Stomach (tissue), 9 donors: ENCODE measurements around the gene ZBTB49. TPM values are rescaled to one million over a fixed set of nuclear protein-coding genes. Genes with fewer than 3 reads are reported as not detected.
A peak's percentile ranks its signal among the peaks of the same experiment; 100 is the strongest.
"Not testable (repeated sequence)": the region's sequence is repeated elsewhere in the genome, so short reads cannot be mapped to it uniquely, and the experiment has no call there.

ENCODE experiments used
- DNase-seq, 2 donors: peaks; one replicate each; pipeline versions ENCODE4 v3.0.0 to v3.0.0-alpha.2; 2013 to 2019
- H3K27ac ChIP-seq, 5 donors: fragments of 200-600 bp in 4 of 5; sonication (generic) in 4 of 5; one replicate each; pipeline ENCODE4 v1.5.1; 2013 to 2019; ENCODE audit warnings: mild to moderate bottlenecking in 1 of 5, moderate library complexity in 1 of 5
- H3K27me3 ChIP-seq, 3 donors: fragments of 200-600 bp; sonication (generic); one replicate each; pipeline ENCODE4 v1.5.1; 2017 to 2019; ENCODE audit warnings: mixed run types in 1 of 3
- H3K36me3 ChIP-seq, 4 donors: fragments of 200-600 bp; sonication (generic); 1 replicate in 3 of 4; 2 replicates in 1 of 4; pipeline ENCODE4 v1.5.1; 2016 to 2019
- H3K4me1 ChIP-seq, 4 donors: fragments of 200-600 bp; sonication (generic); one replicate each; pipeline ENCODE4 v1.5.1; 2016 to 2019
- H3K4me3 ChIP-seq, 4 donors: fragments of 200-600 bp; sonication (generic) in 3 of 4; one replicate each; pipeline ENCODE4 v1.5.1; 2016 to 2019; ENCODE audit warnings: mild to moderate bottlenecking in 1 of 4
- H3K9me3 ChIP-seq, 4 donors: fragments of 200-600 bp; sonication (generic); one replicate each; pipeline ENCODE4 v1.5.1; 2016 to 2019
- CTCF ChIP-seq, 7 experiments: fragments of 450-650 bp in 4 of 7; fragments of 200-600 bp in 3 of 7; sonication (generic) in 3 of 7; IDR thresholded peaks; one replicate each; pipeline ENCODE4 v1.5.1; 2016 to 2019; ENCODE audit warnings: antibody characterized with exemption in 7 of 7, control low read depth in 2 of 7, mild to moderate bottlenecking in 1 of 7
- EP300 ChIP-seq: sonication (generic); formaldehyde crosslinking; IDR thresholded peaks from one replicate; pipeline ENCODE4 v1.6.1; 2017; ENCODE audit warnings: antibody characterized with exemption
- POLR2A ChIP-seq, 4 donors: fragments of 450-650 bp; IDR thresholded peaks; one replicate each; pipeline ENCODE4 v1.6.1; 2016; ENCODE audit warnings: antibody characterized with exemption in 4 of 4, control low read depth in 2 of 4, mild to moderate bottlenecking in 1 of 4, moderate library complexity in 1 of 4
- POLR2AphosphoS5 ChIP-seq, 3 donors: sonication (generic); formaldehyde crosslinking; IDR thresholded peaks; one replicate each; pipeline ENCODE4 v1.6.1; 2016; ENCODE audit warnings: antibody characterized with exemption in 3 of 3
- WGBS, 5 donors: extraction: QIAGEN DNeasy Blood & Tissue Kit in 3 of 5; methylation state at CpG; one replicate each; pipeline versions ENCODE4 v1.1.5 to v1.1.7; 2013 to 2018; 5-methylcytosine and 5-hydroxymethylcytosine counted together
- intact Hi-C: fragments of 100-400 bp; cut with DNase I; formaldehyde crosslinking; loops from one replicate; pipeline ENCODE4 v1.15.1; 2023; ENCODE audit warnings: low total_unique reads
- polyA plus RNA-seq, 3 donors: library from polyadenylated mRNA; stranded (reverse); fragments of 200-250 nt; gene quantifications; one replicate each; pipeline ENCODE4 v1.2.3, GENCODE V29; 2013
- total RNA-seq, 5 donors: library from RNA; depleted of rRNA; stranded (reverse); fragments of >200 nt; gene quantifications; one replicate each; pipeline versions ENCODE4 v1.1.0 to v1.2.3, GENCODE V29; 2014 to 2016
- donor health status: healthy with polysubstance abuse.
- donor health status: Bipolar disorder and iron deficiency.
- donor health status: healthy.

The ZBTB49 gene
- total and polyA plus RNA-seq, 8 donors = 0.29 to 7.6 (median 2.7) TPM; not detected in 1

- intact Hi-C loops = loop anchor here (5.0 kb wide), 1 partner anchor 83 kb away; no protein-coding TSS in a partner anchor
- TF ChIP-seq POLR2AphosphoS5 (IDR thresholded peaks at IDR 0.05) (no peak), POLR2A (IDR thresholded peaks at IDR 0.05) (no peak), CTCF (IDR thresholded peaks at IDR 0.05) (no peak), EP300 (no peak)
- H3K4me3 ChIP-seq = no peak overlapping the region
- H3K27me3 ChIP-seq = peaks cover 0 to 5% (median 0%) of the 10 kb centered on the region in 3 donors
- no peak overlapping the region for H3K27ac ChIP-seq
- peaks cover 0 to 14% (median 7%) of the 10 kb centered on the region in 4 donors for H3K4me1 ChIP-seq
- H3K36me3 ChIP-seq = no peaks in the 10 kb centered on the region
- no peak for DNase-seq
- 34 to 58% (median 47%) methylated on average over 6 of the region's 6 CpGs for WGBS, 5 donors
- no peaks in the 10 kb centered on the region for H3K9me3 ChIP-seq
These were observed 35.4 kb upstream of the ZBTB49 start for GRCh38 chr4:4254666-4255065.

GRCh38 chr4:4256799-4257198 is 33.3 kb upstream of the ZBTB49 start:
- WGBS, 5 donors = 68 to 79% (median 74%) methylated on average over 8 to 10 of the region's 10 CpGs
- no peak for DNase-seq
- intact Hi-C loops = loop anchor here (5.0 kb wide), 1 partner anchor 81 kb away; no protein-coding TSS in a partner anchor
- H3K4me1 ChIP-seq = peaks cover 0 to 22% (median 10%) of the 10 kb centered on the region in 4 donors
- no peaks in the 10 kb centered on the region for H3K27me3 ChIP-seq
- no peaks in the 10 kb centered on the region for H3K36me3 ChIP-seq
- no peak for TF ChIP-seq CTCF (IDR thresholded peaks at IDR 0.05)
- no peak for TF ChIP-seq EP300
- TF ChIP-seq POLR2AphosphoS5 (IDR thresholded peaks at IDR 0.05) = no peak
- TF ChIP-seq POLR2A (IDR thresholded peaks at IDR 0.05) = no peak
- H3K4me3 ChIP-seq = no peak overlapping the region
- no peak overlapping the region for H3K27ac ChIP-seq
- H3K9me3 ChIP-seq = no peaks in the 10 kb centered on the region

GRCh38 chr4:4257705-4258104 is 32.3 kb upstream of the ZBTB49 start:
- not testable (repeated sequence) for DNase-seq, H3K36me3 ChIP-seq, H3K27ac ChIP-seq, H3K9me3 ChIP-seq, H3K4me3 ChIP-seq, H3K27me3 ChIP-seq
- 80 to 98% (median 97%) methylated on average over 3 of the region's 3 CpGs for WGBS, 5 donors
- H3K4me1 ChIP-seq = peaks cover 0 to 21% (median 9%) of the 10 kb centered on the region in 4 donors
- intact Hi-C loops = loop anchor here (5.0 kb wide), 1 partner anchor 80 kb away; no protein-coding TSS in a partner anchor

GRCh38 chr4:4259484-4260100 is 30.5 kb upstream of the ZBTB49 start:
- H3K4me3 ChIP-seq = peak overlapping the region in 2 of 4 donors; percentile 2 to 9
- H3K27ac ChIP-seq = peak overlapping the region in 1 of 5 donors; percentile 38
- intact Hi-C loops = loop anchor here (5.0 kb wide), 1 partner anchor 78 kb away; no protein-coding TSS in a partner anchor
- H3K4me1 ChIP-seq = peaks cover 0 to 15% (median 7%) of the 10 kb centered on the region in 4 donors
- H3K36me3 ChIP-seq = no peaks in the 10 kb centered on the region
- no peaks in the 10 kb centered on the region for H3K9me3 ChIP-seq
- peak in 1 of 2 donors; percentile 33 for DNase-seq
- H3K27me3 ChIP-seq = no peaks in the 10 kb centered on the region
- TF ChIP-seq POLR2AphosphoS5 (IDR thresholded peaks at IDR 0.05) (no peak), POLR2A (IDR thresholded peaks at IDR 0.05) (no peak), CTCF (IDR thresholded peaks at IDR 0.05) (no peak), EP300 (no peak)
- 17 to 28% (median 24%) methylated on average over 9 of the region's 9 CpGs for WGBS, 5 donors

- intact Hi-C loops = no loop called here
- no peak overlapping the region for H3K4me3 ChIP-seq
- no peak overlapping the region for H3K27ac ChIP-seq
- no peak for TF ChIP-seq EP300
- TF ChIP-seq CTCF (IDR thresholded peaks at IDR 0.05) = peak in 2 of 7 experiments; percentile 5 to 26
- peak in 1 of 2 donors; percentile 53 for DNase-seq
- 60 to 66% (median 64%) methylated on average over 6 of the region's 6 CpGs for WGBS, 5 donors
- H3K36me3 ChIP-seq = no peaks in the 10 kb centered on the region
- H3K4me1 ChIP-seq = peaks cover 0 to 15% (median 7%) of the 10 kb centered on the region in 4 donors
- H3K27me3 ChIP-seq = no peaks in the 10 kb centered on the region
- no peaks in the 10 kb centered on the region for H3K9me3 ChIP-seq
These were observed 29.8 kb upstream of the ZBTB49 start for GRCh38 chr4:4260185-4260751.
